A549 (cell line): ENCODE measurements around the gene SLC16A3. TPM values are rescaled to one million over a fixed set of nuclear protein-coding genes. Genes with fewer than 3 reads are reported as not detected.

Source experiments
- ATAC-seq, 2 experiments: fragments of 200-7000 bp in 1 of 2; fragments of >200 bp in 1 of 2; cut with Nextera tagmentation in 1 of 2; cut with Tn5 transposase in 1 of 2; 3 replicates each; pipeline versions ENCODE4 v1.8.0 to v1.9.1; 2018 to 2020; ENCODE audit warnings: mild to moderate bottlenecking in 1 of 2, moderate library complexity in 1 of 2
- CTCF ChIA-PET: fragments of 300-600 bp; sonication (Branson Sonifier 250); formaldehyde crosslinking; extraction: SDS; loops from one replicate; lab custom pipeline; 2021; ENCODE audit warnings: antibody characterized with exemption, inconsistent platforms; lab: Yijun Ruan, JAX
- POLR2A ChIA-PET: fragments of 350-600 bp; formaldehyde crosslinking; extraction: SDS; loops from one replicate; lab custom pipeline; 2021; ENCODE audit warnings: antibody characterized with exemption, inconsistent platforms; lab: Yijun Ruan, JAX
- DNase-seq, 2 experiments: peaks; one replicate each; pipeline versions ENCODE4 v3.0.0 to v3.0.0-alpha.2; 2011 to 2016; ENCODE audit warnings: low read depth in 1 of 2, low spot score in 1 of 2
- FAIRE-seq: peaks from 2 replicates; lab custom pipeline; 2011; peaks lifted over from hg19 to GRCh38; lab: Jason Lieb, UNC
- H3K27ac ChIP-seq, 2 experiments: fragments of >200 bp; sonication (Bioruptor Twin); formaldehyde crosslinking; 3 replicates each; pipeline ENCODE4 v1.5.1; 2016 to 2017
- H3K4me1 ChIP-seq: fragments of >200 bp; sonication (Bioruptor Twin); formaldehyde crosslinking; 3 replicates; pipeline ENCODE4 v1.6.1; 2016
- H3K4me2 ChIP-seq: fragments of >200 bp; sonication (Bioruptor Twin); formaldehyde crosslinking; 3 replicates; pipeline ENCODE4 v1.6.1; 2016
- H3K4me3 ChIP-seq: fragments of >200 bp; sonication (Bioruptor Twin); formaldehyde crosslinking; 3 replicates; pipeline ENCODE4 v1.5.1; 2016
- H3K9me3 ChIP-seq: fragments of >200 bp; sonication (Bioruptor Twin); formaldehyde crosslinking; 3 replicates; pipeline ENCODE4 v1.6.1; 2016
- CHD2 ChIP-seq: fragments of 150-350 bp; IDR thresholded peaks from 2 replicates; pipeline ENCODE4 v1.6.1; 2014; ENCODE audit warnings: low read length; ENCODE audit not compliant: partially characterized antibody
- CHD4 ChIP-seq: fragments of 200-600 bp; sonication (generic); IDR thresholded peaks from 2 replicates; pipeline ENCODE4 v1.6.1; 2016; ENCODE audit warnings: antibody characterized with exemption, mild to moderate bottlenecking, borderline replicate concordance
- EHMT2 ChIP-seq: fragments of 200-600 bp; sonication (generic); IDR thresholded peaks from 2 replicates; pipeline ENCODE4 v1.6.1; 2016; ENCODE audit warnings: antibody characterized with exemption, low read depth, mild to moderate bottlenecking, moderate library complexity
- EP300 ChIP-seq, 2 experiments: fragments of >200 bp; sonication (Bioruptor Twin); formaldehyde crosslinking; IDR thresholded peaks; 2 replicates in 1 of 2; 3 replicates in 1 of 2; pipeline ENCODE4 v1.6.1; 2016 to 2017
- FOSB ChIP-seq: fragments of 250-450 bp; sonication (Bioruptor Pico); IDR thresholded peaks from 2 replicates; pipeline ENCODE4 v1.5.0; 2020; ENCODE audit warnings: mild to moderate bottlenecking, moderate library complexity
- GATA3 ChIP-seq: IDR thresholded peaks from 2 replicates; pipeline ENCODE4 v1.6.1; 2012; ENCODE audit warnings: borderline replicate concordance
- HOXB13 ChIP-seq: fragments of 250-450 bp; sonication (Bioruptor Pico); IDR thresholded peaks from 2 replicates; pipeline ENCODE4 v1.5.0; 2020; ENCODE audit warnings: low read depth, mild to moderate bottlenecking, moderate library complexity
- KDM5A ChIP-seq: fragments of 200-600 bp; sonication (generic); IDR thresholded peaks from 2 replicates; pipeline ENCODE4 v1.6.1; 2016; ENCODE audit warnings: antibody characterized with exemption, mild to moderate bottlenecking
- NFE2L2 ChIP-seq: fragments of 150-350 bp; conservative IDR thresholded peaks from 2 replicates; pipeline ENCODE4 v1.6.1; 2014; ENCODE audit warnings: low read length
- NPAS2 ChIP-seq: fragments of 250-450 bp; sonication (Bioruptor Pico); IDR thresholded peaks from 2 replicates; pipeline ENCODE4 v1.8.0; 2022; ENCODE audit warnings: mild to moderate bottlenecking, moderate library complexity, borderline replicate concordance
- PHF8 ChIP-seq: fragments of 200-600 bp; sonication (generic); IDR thresholded peaks from 2 replicates; pipeline ENCODE4 v1.6.1; 2016; ENCODE audit warnings: low read depth, mild to moderate bottlenecking, antibody characterized with exemption, moderate library complexity, borderline replicate concordance
- POLR2A ChIP-seq: IDR thresholded peaks from 2 replicates; pipeline ENCODE4 v1.6.1; 2012; ENCODE audit warnings: mild to moderate bottlenecking, low read length
- RNF2 ChIP-seq: fragments of 200-600 bp; sonication (generic); IDR thresholded peaks from 2 replicates; pipeline ENCODE4 v1.6.1; 2016; ENCODE audit warnings: low read depth, mild to moderate bottlenecking, antibody characterized with exemption, moderate library complexity, borderline replicate concordance
- SMC3 ChIP-seq: fragments of >200 bp; sonication (Bioruptor Twin); formaldehyde crosslinking; IDR thresholded peaks from 3 replicates; pipeline ENCODE4 v1.6.1; 2018; ENCODE audit warnings: inconsistent platforms
- SREBF2 ChIP-seq: fragments of 450-650 bp; IDR thresholded peaks from 2 replicates; pipeline ENCODE4 v1.6.1; 2014; ENCODE audit warnings: mild to moderate bottlenecking, moderate library complexity
- TP53 ChIP-seq: fragments of 250-450 bp; sonication (Bioruptor Pico); IDR thresholded peaks from 2 replicates; pipeline ENCODE4 v1.5.0; 2021; ENCODE audit warnings: mild to moderate bottlenecking, moderate library complexity
- ZC3H11A ChIP-seq: fragments of 450-650 bp; IDR thresholded peaks from 2 replicates; pipeline ENCODE4 v1.6.1; 2014; ENCODE audit warnings: antibody characterized with exemption, mild to moderate bottlenecking
- ZNF302 ChIP-seq: fragments of 250-450 bp; sonication (Bioruptor Pico); IDR thresholded peaks from 2 replicates; pipeline ENCODE4 v1.9.0; 2021; ENCODE audit warnings: inconsistent platforms, mild to moderate bottlenecking, moderate library complexity
- ZSCAN20 ChIP-seq: fragments of 250-450 bp; sonication (Bioruptor Pico); IDR thresholded peaks from 2 replicates; pipeline ENCODE4 v1.8.0; 2022; ENCODE audit warnings: mild to moderate bottlenecking, moderate library complexity
- WGBS: methylation state at CpG from one replicate; pipeline ENCODE4 v1.1.6; 2017; ENCODE audit errors: missing lambda C conversion rate; 5-methylcytosine and 5-hydroxymethylcytosine counted together
- polyA plus RNA-seq, 4 experiments: library from polyadenylated mRNA; depleted of rRNA in 3 of 4; stranded (reverse); fragments of >200 nt; fragmentation: RNase III in 1 of 4; extraction: RNeasy Plus Mini Kit Qiagen cat#74134 plus additional on column Dnase treatment in 1 of 4; gene quantifications; 2 replicates in 3 of 4; 3 replicates in 1 of 4; pipeline ENCODE4 v1.2.3, GENCODE V29; 2011 to 2017
- TF ChIP-seq, protein P1 (sequence below): fragments of 150-350 bp; IDR thresholded peaks from 2 replicates; pipeline ENCODE4 v1.6.1; 2014; ENCODE audit warnings: low read depth, mild to moderate bottlenecking, low read length
- TF ChIP-seq, protein P2 (sequence below): IDR thresholded peaks from 2 replicates; pipeline ENCODE4 v1.6.1; 2012; ENCODE audit warnings: low read depth, borderline replicate concordance
- TF ChIP-seq, protein P3 (sequence below): IDR thresholded peaks from 2 replicates; pipeline ENCODE4 v1.6.1; 2012
- TF ChIP-seq, protein P4 (sequence below): fragments of >200 bp; sonication (Bioruptor Twin); formaldehyde crosslinking; IDR thresholded peaks from 3 replicates; pipeline ENCODE4 v1.5.1; 2016

Gene SLC16A3
- polyA plus RNA-seq, 2 of the 4 experiments (the other 2 are of a cell fraction), result 28.6 to 90.9 TPM

DNA sequence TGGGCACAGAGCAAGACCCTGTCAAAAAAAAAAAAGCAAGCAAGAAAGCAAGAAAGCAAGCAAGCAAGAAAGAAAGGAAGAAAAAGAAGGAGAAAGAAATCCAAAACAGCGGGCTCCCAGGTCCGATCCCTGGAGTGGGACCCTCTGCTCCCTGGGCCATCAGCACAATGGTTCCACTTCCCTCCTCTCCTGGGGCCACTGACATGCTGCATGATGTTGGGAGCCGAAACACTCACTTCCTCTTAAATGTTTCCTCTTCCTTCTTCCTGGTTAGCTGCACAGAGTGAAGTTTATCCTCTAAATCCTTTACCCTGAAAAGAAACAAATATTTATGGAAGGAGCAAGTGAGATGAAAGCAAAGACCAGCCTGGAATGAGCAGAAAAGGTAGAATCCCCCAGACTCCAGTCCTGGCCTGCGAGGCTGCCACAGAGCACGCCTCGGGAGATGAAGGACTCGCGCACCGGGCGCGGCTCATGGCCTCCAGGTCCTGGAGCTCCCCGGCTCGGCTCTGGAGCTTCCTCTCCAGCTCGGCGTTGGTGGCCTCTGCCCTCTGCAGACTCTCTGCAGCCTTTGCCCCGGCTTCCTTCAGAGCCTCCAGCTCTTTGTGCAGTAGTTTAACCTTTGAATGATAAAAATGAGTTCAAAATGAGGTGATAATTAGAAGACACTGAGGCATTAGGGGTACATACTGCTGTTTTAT is 35.2 kb upstream of the SLC16A3 start:
- peak; percentile 100 for FAIRE-seq
- Histone ChIP-seq H3K9me3 (no peaks in the 10 kb centered on the region), H3K4me2 (no peak overlapping the region)
- no peak for TF ChIP-seq NPAS2
- no peak for TF ChIP-seq GATA3
- TF ChIP-seq, all 56 proteins: peak for 0
- H3K4me3 ChIP-seq, result no peak overlapping the region
- H3K27ac ChIP-seq, result no peak overlapping the region
- ChIA-PET CTCF (interaction anchor here (0.9 to 6.3 kb wide), 4 partner anchors 12 to 163 kb away, joined by 4 to 37 read pairs (median 6); no protein-coding TSS in a partner anchor), POLR2A (no interaction called here)
- ATAC-seq (no peak), DNase-seq (no peak)
- H3K4me1 ChIP-seq, result no peaks in the 10 kb centered on the region
- WGBS, result 96% methylated on average over 16 of the region's 16 CpGs

DNA sequence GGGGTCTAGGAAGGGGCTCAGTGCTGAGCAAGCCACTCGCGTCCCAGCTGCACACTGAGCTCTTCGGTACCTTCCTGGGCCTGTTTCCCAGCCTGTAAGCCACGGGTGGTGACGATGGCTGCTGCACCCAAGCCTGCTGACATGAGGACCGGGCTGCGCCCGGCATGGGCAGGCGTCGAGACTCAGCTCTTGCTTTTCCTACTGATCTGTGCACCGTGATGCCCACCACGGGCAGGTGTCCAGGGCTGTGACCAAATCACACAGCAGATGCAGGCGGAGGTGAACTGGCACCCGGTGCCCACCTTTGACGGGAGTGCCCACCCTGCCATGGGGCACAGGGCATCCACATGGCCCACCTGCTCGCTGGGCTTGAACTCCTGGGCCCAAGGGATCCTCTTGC is 34.1 kb upstream of the SLC16A3 start:
- DNase-seq (no peak), ATAC-seq (no peak), FAIRE-seq (no peak)
- POLR2A ChIA-PET, result no interaction called here
- Histone ChIP-seq H3K27ac (no peak overlapping the region), H3K4me1 (no peaks in the 10 kb centered on the region), H3K9me3 (no peaks in the 10 kb centered on the region), H3K4me2 (no peak overlapping the region), H3K4me3 (no peak overlapping the region)
- TF ChIP-seq HOXB13 (CRISPR knock-in tag) (no peak), FOSB (no peak), ZSCAN20 (CRISPR knock-in tag) (no peak), SMC3 (no peak), GATA3 (no peak), CHD2 (no peak), TP53 (no peak), EP300 (IDR thresholded peaks at IDR 0.05) (no peak), NPAS2 (no peak), PHF8 (no peak)
- TF ChIP-seq, protein P1, sequence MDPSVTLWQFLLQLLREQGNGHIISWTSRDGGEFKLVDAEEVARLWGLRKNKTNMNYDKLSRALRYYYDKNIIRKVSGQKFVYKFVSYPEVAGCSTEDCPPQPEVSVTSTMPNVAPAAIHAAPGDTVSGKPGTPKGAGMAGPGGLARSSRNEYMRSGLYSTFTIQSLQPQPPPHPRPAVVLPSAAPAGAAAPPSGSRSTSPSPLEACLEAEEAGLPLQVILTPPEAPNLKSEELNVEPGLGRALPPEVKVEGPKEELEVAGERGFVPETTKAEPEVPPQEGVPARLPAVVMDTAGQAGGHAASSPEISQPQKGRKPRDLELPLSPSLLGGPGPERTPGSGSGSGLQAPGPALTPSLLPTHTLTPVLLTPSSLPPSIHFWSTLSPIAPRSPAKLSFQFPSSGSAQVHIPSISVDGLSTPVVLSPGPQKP, result no peak
- TF ChIP-seq, protein P2, sequence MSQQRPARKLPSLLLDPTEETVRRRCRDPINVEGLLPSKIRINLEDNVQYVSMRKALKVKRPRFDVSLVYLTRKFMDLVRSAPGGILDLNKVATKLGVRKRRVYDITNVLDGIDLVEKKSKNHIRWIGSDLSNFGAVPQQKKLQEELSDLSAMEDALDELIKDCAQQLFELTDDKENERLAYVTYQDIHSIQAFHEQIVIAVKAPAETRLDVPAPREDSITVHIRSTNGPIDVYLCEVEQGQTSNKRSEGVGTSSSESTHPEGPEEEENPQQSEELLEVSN, result no peak
- CTCF ChIA-PET, result interaction anchor here (0.7 to 6.3 kb wide), 4 partner anchors 10 to 127 kb away, joined by 3 to 37 read pairs (median 6); no protein-coding TSS in a partner anchor
- 98% methylated on average over 15 of the region's 16 CpGs for WGBS

DNA sequence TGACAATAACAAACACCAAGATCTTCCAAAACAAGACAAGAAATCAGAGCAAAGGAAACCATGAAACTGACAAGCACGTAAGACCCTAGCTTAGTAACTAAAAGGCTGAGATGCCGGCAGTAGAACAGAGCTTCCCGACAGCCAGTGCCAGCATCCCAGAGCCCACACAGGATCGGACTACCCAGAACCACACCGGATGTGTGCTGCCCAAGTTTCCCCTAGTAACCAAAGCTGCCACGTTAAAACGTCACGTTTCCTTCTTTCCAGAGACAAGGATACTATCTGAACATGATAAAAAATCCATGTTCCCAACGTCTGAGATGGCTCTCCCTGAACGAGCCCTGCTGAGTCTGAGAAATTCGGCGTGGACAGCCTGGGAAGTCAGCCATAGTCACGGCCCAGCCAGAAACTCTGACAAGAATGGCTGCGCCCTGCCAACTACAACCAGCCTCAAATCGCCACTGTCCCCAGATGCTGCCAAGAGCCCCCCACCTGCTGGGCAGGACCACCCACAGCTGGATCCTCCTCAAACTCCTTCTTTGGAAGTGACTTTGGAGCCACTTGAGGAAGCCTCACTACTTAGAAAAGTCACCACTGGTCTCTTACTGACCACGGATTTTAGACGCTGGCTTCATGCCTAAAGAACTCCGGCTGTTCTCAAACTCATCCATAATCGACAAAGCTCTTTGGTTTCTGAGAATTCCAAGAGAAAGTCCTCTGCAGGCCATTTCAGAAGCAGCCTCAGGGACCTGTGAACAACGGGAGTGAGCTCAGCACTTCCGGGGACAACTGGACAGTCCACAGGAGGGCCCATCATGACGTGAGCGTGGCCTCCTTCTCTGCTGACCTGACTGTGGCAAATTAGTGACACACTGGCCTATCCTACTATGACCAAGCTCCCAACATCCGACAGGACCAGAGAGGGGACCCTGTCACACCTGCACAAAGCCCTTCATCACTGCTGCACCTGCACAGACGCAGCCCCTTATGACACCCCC is 32.9 kb upstream of the SLC16A3 start:
- TF ChIP-seq SREBF2, result no peak
- no peak for TF ChIP-seq RNF2
- Histone ChIP-seq H3K9me3 (no peaks in the 10 kb centered on the region), H3K4me3 (no peak overlapping the region), H3K4me2 (no peak overlapping the region), H3K4me1 (no peaks in the 10 kb centered on the region), H3K27ac (no peak overlapping the region)
- FAIRE-seq (no peak), DNase-seq (no peak), ATAC-seq (no peak; a peak in 1 of 6 replicates)
- POLR2A ChIA-PET, result no interaction called here
- WGBS, result 86% methylated on average over 25 of the region's 25 CpGs
- CTCF ChIA-PET, result interaction anchor here (1.2 to 6.3 kb wide), 4 partner anchors 9 to 105 kb away, joined by 3 to 37 read pairs (median 5); no protein-coding TSS in a partner anchor

DNA sequence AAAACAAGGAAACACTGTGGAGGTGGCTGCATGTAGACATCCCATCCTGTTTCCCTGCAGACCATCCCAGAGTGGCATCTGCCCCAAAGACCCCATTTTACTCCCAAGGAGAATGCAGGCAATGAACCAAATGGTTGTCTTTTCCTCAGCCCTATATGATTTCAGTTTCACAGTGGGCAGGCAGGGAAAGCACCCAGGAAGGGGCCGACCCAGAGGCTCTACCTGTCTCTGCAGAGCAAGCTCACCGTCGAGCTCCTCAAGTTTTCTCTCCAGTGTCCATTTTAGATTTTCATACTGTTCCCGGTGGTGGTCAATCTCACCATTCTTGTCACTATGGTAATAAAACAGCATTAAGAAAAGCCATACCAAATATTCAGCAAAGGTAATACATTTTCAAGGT is 30.8 kb upstream of the SLC16A3 start:
- no peak for ATAC-seq
- CTCF ChIA-PET, result interaction anchor here (0.9 to 2.0 kb wide), 3 partner anchors 8 to 216 kb away, joined by 3 to 6 read pairs (median 5); no protein-coding TSS in a partner anchor
- FAIRE-seq, result no peak
- no peak overlapping the region for H3K4me3 ChIP-seq
- no peaks in the 10 kb centered on the region for H3K4me1 ChIP-seq
- no peak overlapping the region for H3K4me2 ChIP-seq
- no peak for DNase-seq
- POLR2A ChIA-PET, result interaction anchor here (1.0 kb wide), 1 partner anchor 8 kb away, joined by 3 read pairs; no protein-coding TSS in a partner anchor
- no peaks in the 10 kb centered on the region for H3K9me3 ChIP-seq
- no peak overlapping the region for H3K27ac ChIP-seq
- WGBS, result 89% methylated on average over 4 of the region's 4 CpGs
- TF ChIP-seq KDM5A (no peak), EHMT2 (no peak), NFE2L2 (no peak), CHD2 (no peak), CHD4 (no peak), ZSCAN20 (CRISPR knock-in tag) (no peak), POLR2A (no peak), RNF2 (no peak), ZC3H11A (no peak), ZNF302 (CRISPR knock-in tag) (no peak), HOXB13 (CRISPR knock-in tag) (no peak)
- TF ChIP-seq, protein P3, sequence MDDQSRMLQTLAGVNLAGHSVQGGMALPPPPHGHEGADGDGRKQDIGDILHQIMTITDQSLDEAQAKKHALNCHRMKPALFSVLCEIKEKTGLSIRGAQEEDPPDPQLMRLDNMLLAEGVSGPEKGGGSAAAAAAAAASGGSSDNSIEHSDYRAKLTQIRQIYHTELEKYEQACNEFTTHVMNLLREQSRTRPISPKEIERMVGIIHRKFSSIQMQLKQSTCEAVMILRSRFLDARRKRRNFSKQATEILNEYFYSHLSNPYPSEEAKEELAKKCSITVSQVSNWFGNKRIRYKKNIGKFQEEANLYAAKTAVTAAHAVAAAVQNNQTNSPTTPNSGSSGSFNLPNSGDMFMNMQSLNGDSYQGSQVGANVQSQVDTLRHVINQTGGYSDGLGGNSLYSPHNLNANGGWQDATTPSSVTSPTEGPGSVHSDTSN, result no peak
- TF ChIP-seq, protein P4, sequence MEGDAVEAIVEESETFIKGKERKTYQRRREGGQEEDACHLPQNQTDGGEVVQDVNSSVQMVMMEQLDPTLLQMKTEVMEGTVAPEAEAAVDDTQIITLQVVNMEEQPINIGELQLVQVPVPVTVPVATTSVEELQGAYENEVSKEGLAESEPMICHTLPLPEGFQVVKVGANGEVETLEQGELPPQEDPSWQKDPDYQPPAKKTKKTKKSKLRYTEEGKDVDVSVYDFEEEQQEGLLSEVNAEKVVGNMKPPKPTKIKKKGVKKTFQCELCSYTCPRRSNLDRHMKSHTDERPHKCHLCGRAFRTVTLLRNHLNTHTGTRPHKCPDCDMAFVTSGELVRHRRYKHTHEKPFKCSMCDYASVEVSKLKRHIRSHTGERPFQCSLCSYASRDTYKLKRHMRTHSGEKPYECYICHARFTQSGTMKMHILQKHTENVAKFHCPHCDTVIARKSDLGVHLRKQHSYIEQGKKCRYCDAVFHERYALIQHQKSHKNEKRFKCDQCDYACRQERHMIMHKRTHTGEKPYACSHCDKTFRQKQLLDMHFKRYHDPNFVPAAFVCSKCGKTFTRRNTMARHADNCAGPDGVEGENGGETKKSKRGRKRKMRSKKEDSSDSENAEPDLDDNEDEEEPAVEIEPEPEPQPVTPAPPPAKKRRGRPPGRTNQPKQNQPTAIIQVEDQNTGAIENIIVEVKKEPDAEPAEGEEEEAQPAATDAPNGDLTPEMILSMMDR, result no peak
